B cell (primary cell): ENCODE results near the gene STN1. TPM values are rescaled to one million over a fixed set of nuclear protein-coding genes. Genes with fewer than 3 reads are reported as not detected.

Experiments
- ATAC-seq: fragments of 200-7000 bp; cut with Tn5 transposase; one replicate; pipeline ENCODE4 v1.10.0; 2021; ENCODE audit warnings: low read depth, mild to moderate bottlenecking, moderate number of reproducible peaks, moderate library complexity
- CTCF ChIA-PET: fragments of 350-600 bp; sonication (Branson Sonifier 250); formaldehyde crosslinking; loops from one replicate; lab custom pipeline; 2021; ENCODE audit warnings: antibody characterized with exemption, inconsistent platforms; lab: Charles Lee
- POLR2A ChIA-PET: fragments of 350-600 bp; sonication (Branson Sonifier 250); formaldehyde crosslinking; loops from one replicate; lab custom pipeline; 2021; ENCODE audit warnings: antibody characterized with exemption; lab: Charles Lee
- DNase-seq: peaks from one replicate; pipeline ENCODE4 v3.0.0; 2013
- H2AFZ ChIP-seq: 2 replicates; pipeline ENCODE4 v1.6.1; 2012; ENCODE audit warnings: mild to moderate bottlenecking, low read depth, low read length; ENCODE audit not compliant: insufficient read depth, poor library complexity, severe bottlenecking
- H3K27ac ChIP-seq, 2 donors: 1 replicate in 1 of 2; 2 replicates in 1 of 2; pipeline ENCODE4 v1.5.1; 2012 to 2013; ENCODE audit warnings: low read length in 2 of 2, mild to moderate bottlenecking in 2 of 2, moderate library complexity in 1 of 2
- H3K27me3 ChIP-seq, 4 experiments: fragments of 200-600 bp in 1 of 4; sonication (generic) in 1 of 4; replicated peaks in 1 of 4; 1 replicate in 2 of 4; 2 replicates in 2 of 4; pipeline versions ENCODE4 v1.6.1 to v1.7.0; 2013 to 2016; ENCODE audit warnings: low read length in 3 of 4, mild to moderate bottlenecking in 2 of 4, mixed read lengths in 1 of 4, moderate library complexity in 1 of 4; ENCODE audit not compliant: insufficient read depth in 4 of 4, control insufficient read depth in 3 of 4; ENCODE audit errors: control extremely low read depth in 1 of 4
- H3K36me3 ChIP-seq, 2 experiments: replicated peaks in 1 of 2; 1 replicate in 1 of 2; 2 replicates in 1 of 2; pipeline versions ENCODE4 v1.6.1 to v1.7.1; 2013; ENCODE audit warnings: low read length in 1 of 2; ENCODE audit not compliant: insufficient read depth in 2 of 2, control insufficient read depth in 1 of 2; ENCODE audit errors: control extremely low read depth in 1 of 2, extremely low read depth in 1 of 2
- H3K4me1 ChIP-seq, 2 donors: fragments of 200-600 bp in 1 of 2; sonication (generic) in 1 of 2; 1 replicate in 1 of 2; 2 replicates in 1 of 2; pipeline versions ENCODE4 v1.5.1 to v1.6.1; 2013 to 2017; ENCODE audit warnings: low read length in 2 of 2; ENCODE audit not compliant: control insufficient read depth in 2 of 2, insufficient read depth in 2 of 2
- H3K4me2 ChIP-seq: replicated peaks from 2 replicates; pipeline ENCODE3; 2012; ENCODE audit warnings: mild to moderate bottlenecking, low read depth, low read length; ENCODE audit not compliant: poor library complexity, severe bottlenecking
- H3K4me3 ChIP-seq, 5 experiments: fragments of 200-600 bp in 1 of 5; sonication (generic) in 1 of 5; 1 replicate in 3 of 5; 2 replicates in 2 of 5; pipeline versions ENCODE4 v1.5.1 to v1.7.0; 2011 to 2016; ENCODE audit warnings: low read length in 4 of 5, mild to moderate bottlenecking in 4 of 5, low read depth in 2 of 5, control low read depth in 1 of 5, moderate library complexity in 1 of 5; ENCODE audit not compliant: insufficient read depth in 1 of 5; ENCODE audit errors: control extremely low read depth in 1 of 5, extremely low read depth in 1 of 5
- H3K79me2 ChIP-seq: fragments of 200-600 bp; sonication (generic); one replicate; pipeline ENCODE4 v1.6.0; 2016; ENCODE audit warnings: low read length; ENCODE audit not compliant: control insufficient read depth, insufficient read depth
- H3K9ac ChIP-seq: fragments of 200-600 bp; sonication (generic); 2 replicates; pipeline ENCODE4 v1.6.1; 2017; ENCODE audit warnings: mild to moderate bottlenecking, low read length, moderate library complexity
- H3K9me3 ChIP-seq, 3 donors: one replicate each; pipeline versions ENCODE4 v1.6.1 to v1.7.1; 2013; ENCODE audit warnings: low read length in 2 of 3; ENCODE audit not compliant: control insufficient read depth in 2 of 3, insufficient read depth in 1 of 3; ENCODE audit errors: control extremely low read depth in 1 of 3
- H4K20me1 ChIP-seq: 2 replicates; pipeline ENCODE4 v1.6.0; 2012; ENCODE audit warnings: mild to moderate bottlenecking, low read length; ENCODE audit not compliant: insufficient read depth, control insufficient read depth, poor library complexity, severe bottlenecking
- H3K27ac Mint-ChIP-seq: one replicate; pipeline ENCODE4 v1.8.0; 2021; ENCODE audit warnings: mixed read lengths
- H3K27me3 Mint-ChIP-seq: one replicate; pipeline ENCODE4 v1.8.0; 2021; ENCODE audit warnings: mixed read lengths
- H3K4me1 Mint-ChIP-seq: one replicate; pipeline ENCODE4 v1.8.0; 2021; ENCODE audit warnings: mixed read lengths
- H3K4me3 Mint-ChIP-seq: one replicate; pipeline ENCODE4 v1.8.0; 2021; ENCODE audit warnings: mixed read lengths
- H3K9me3 Mint-ChIP-seq: one replicate; pipeline ENCODE4 v1.8.0; 2022; ENCODE audit warnings: mixed read lengths; ENCODE audit not compliant: insufficient read depth
- EZH2 ChIP-seq: IDR thresholded peaks from 2 replicates; pipeline ENCODE4 v1.6.1; 2012; ENCODE audit warnings: borderline replicate concordance, low read depth, mild to moderate bottlenecking, moderate library complexity, low read length; ENCODE audit not compliant: insufficient read depth, poor library complexity, severe bottlenecking
- WGBS: methylation state at CpG from one replicate; pipeline ENCODE4 v1.1.5; 2013; ENCODE audit warnings: missing lambda C conversion rate; ENCODE audit not compliant: insufficient coverage; 5-methylcytosine and 5-hydroxymethylcytosine counted together
- intact Hi-C: fragments of 100-400 bp; cut with micrococcal nuclease; formaldehyde crosslinking; loops from one replicate; pipeline ENCODE4 v1.10.0; 2022
- polyA plus RNA-seq: library from polyadenylated mRNA; depleted of rRNA; stranded (reverse); fragments of >200 nt; gene quantifications from 2 replicates; pipeline ENCODE4 v1.2.3, GENCODE V29; 2012
- total RNA-seq, 2 donors: library from RNA; stranded (reverse); fragments of 120-200 nt in 1 of 2; gene quantifications; 1 replicate in 1 of 2; 2 replicates in 1 of 2; pipeline versions ENCODE4 v1.2.3 to v1.2.4, GENCODE V29; 2013 to 2022
- TF ChIP-seq, protein P1 (sequence below): fragments of 200-600 bp; IDR thresholded peaks from one replicate; pipeline ENCODE4 v1.8.0; 2022; ENCODE audit warnings: antibody characterized with exemption, mild to moderate bottlenecking

Gene STN1
- total and polyA plus RNA-seq, 2 donors (not counting 1 experiment from before 2014, with no cell fraction given) = 16.3 to 24.5 TPM

DNA sequence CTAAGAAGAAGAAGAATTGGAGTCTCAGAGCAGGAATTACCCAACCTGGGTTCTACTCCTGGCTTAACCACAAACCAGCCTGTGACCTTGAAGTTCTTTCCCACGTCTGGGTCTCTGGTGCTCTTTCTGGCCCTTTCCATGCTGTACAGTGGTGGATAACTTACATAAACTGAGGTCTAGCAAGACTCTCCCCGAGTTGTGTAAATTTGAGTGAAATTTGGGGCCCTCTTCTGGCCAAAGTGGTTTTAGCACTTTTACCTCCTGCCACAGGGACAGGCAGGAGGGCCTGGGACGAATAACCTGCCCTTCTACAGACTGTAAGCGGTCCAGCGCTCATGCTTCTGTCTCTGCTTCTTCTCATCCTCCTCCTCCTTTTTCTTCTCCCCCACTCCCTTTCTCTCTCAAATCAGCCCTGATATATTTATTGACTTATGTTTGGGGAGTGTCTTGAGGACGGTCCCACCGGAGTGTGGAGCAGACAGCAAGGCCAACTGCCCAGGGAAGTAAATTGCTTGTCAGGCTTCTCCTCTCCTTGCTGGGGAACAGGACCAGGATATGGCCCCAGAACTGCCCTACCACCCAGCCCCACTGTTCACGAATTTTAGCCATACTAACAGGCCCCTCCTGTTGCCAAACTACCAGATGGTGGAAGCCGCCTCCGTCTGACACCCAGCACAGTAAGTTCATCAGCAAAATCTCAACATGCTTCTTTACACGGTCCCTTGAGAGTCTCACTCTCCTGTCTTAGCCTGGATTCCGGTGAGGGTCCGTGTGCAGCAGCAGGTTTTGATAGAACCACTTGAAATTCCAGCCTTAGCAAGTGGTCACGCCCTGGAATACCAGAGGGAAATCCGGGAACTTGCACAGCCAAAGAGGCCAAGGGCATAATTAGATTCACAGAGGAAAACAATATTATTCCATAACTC lies 58.6 kb downstream of the STN1 start:
- H3K9ac ChIP-seq = no peak overlapping the region
- ATAC-seq (peak; percentile 58), DNase-seq (peak; percentile 71)
- POLR2A ChIA-PET = no interaction called here
- no peak overlapping the region for H3K4me2 ChIP-seq
- CTCF ChIA-PET = interaction anchor here (0.9 to 3.7 kb wide), 5 partner anchors 11 to 154 kb away, joined by 3 to 56 read pairs (median 4); no protein-coding TSS in a partner anchor
- H3K9me3 Mint-ChIP-seq = peaks cover 5% of the 10 kb centered on the region
- no peak overlapping the region for H3K27ac ChIP-seq
- H3K4me3 Mint-ChIP-seq = no peak overlapping the region
- peaks cover 0 to 23% (median 11%) of the 10 kb centered on the region in 4 experiments for H3K27me3 ChIP-seq
- H3K4me1 Mint-ChIP-seq = peaks cover 9% of the 10 kb centered on the region
- no peak overlapping the region for H3K27ac Mint-ChIP-seq
- no peaks in the 10 kb centered on the region for H3K79me2 ChIP-seq
- 74% methylated on average over 12 of the region's 15 CpGs for WGBS
- peaks cover 11 to 12% of the 10 kb centered on the region in 2 donors for H3K4me1 ChIP-seq
- peaks cover 0 to 4% (median 0%) of the 10 kb centered on the region in 3 donors for H3K9me3 ChIP-seq
- H3K4me3 ChIP-seq = no peak overlapping the region
- H3K36me3 ChIP-seq = no peaks in the 10 kb centered on the region
- no peaks in the 10 kb centered on the region for H4K20me1 ChIP-seq
- no peak for TF ChIP-seq EZH2
- TF ChIP-seq, protein P1, sequence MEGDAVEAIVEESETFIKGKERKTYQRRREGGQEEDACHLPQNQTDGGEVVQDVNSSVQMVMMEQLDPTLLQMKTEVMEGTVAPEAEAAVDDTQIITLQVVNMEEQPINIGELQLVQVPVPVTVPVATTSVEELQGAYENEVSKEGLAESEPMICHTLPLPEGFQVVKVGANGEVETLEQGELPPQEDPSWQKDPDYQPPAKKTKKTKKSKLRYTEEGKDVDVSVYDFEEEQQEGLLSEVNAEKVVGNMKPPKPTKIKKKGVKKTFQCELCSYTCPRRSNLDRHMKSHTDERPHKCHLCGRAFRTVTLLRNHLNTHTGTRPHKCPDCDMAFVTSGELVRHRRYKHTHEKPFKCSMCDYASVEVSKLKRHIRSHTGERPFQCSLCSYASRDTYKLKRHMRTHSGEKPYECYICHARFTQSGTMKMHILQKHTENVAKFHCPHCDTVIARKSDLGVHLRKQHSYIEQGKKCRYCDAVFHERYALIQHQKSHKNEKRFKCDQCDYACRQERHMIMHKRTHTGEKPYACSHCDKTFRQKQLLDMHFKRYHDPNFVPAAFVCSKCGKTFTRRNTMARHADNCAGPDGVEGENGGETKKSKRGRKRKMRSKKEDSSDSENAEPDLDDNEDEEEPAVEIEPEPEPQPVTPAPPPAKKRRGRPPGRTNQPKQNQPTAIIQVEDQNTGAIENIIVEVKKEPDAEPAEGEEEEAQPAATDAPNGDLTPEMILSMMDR = peak; percentile 77
- intact Hi-C loops = no loop called here
- no peak overlapping the region for H2AFZ ChIP-seq
- peaks cover 33% of the 10 kb centered on the region for H3K27me3 Mint-ChIP-seq

DNA sequence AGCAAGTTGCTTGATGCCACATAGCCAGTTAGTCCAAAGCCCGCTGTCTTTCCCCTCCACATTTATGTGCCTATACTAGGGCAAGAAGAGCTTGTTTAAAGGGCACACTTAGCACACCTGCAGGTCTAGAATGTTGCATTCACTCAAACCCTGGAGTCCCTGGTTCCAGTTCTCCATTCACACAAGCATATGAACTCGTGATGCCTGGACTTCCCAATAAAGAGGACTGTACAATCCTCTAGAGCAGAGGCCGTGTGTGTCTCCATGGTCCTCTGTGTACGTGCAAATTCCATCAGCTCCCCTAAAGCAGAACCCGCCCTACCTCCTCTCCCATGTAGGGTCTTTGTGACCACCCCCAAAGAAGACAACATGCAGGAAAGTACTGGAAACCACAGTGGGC lies 59.6 kb downstream of the STN1 start:
- H3K79me2 ChIP-seq = no peaks in the 10 kb centered on the region
- ATAC-seq = no peak

More for the DNA sequence above, 59.6 kb downstream of the STN1 start:
- Histone ChIP-seq H3K27ac (no peak overlapping the region), H3K36me3 (no peaks in the 10 kb centered on the region), H2AFZ (no peak overlapping the region), H3K9ac (no peak overlapping the region), H3K4me1 (peaks cover 17 to 18% of the 10 kb centered on the region in 2 donors), H3K9me3 (no peaks in the 10 kb centered on the region), H3K27me3 (peaks cover 0 to 31% (median 14%) of the 10 kb centered on the region in 4 experiments), H4K20me1 (no peaks in the 10 kb centered on the region), H3K4me2 (no peak overlapping the region), H3K4me3 (no peak overlapping the region)
- H3K9me3 Mint-ChIP-seq = no peaks in the 10 kb centered on the region
- H3K27ac Mint-ChIP-seq = no peak overlapping the region
- intact Hi-C loops = no loop called here
- no peak for TF ChIP-seq EZH2
- TF ChIP-seq, protein P1 = no peak
- no peak for DNase-seq
- H3K4me3 Mint-ChIP-seq = no peak overlapping the region
- ChIA-PET POLR2A (no interaction called here), CTCF (interaction anchor here (0.9 to 3.7 kb wide), 6 partner anchors 10 to 153 kb away, joined by 3 to 56 read pairs (median 4); no protein-coding TSS in a partner anchor)
- peaks cover 44% of the 10 kb centered on the region for H3K27me3 Mint-ChIP-seq
- H3K4me1 Mint-ChIP-seq = peaks cover 15% of the 10 kb centered on the region
- WGBS = 94% methylated on average over 5 of the region's 5 CpGs
